GM18873 (cell line): Measurements from ENCODE around the gene GLA.

Experiments
- ATAC-seq: cut with Tn5 transposase; IDR thresholded peaks from one replicate; pipeline ENCODE4 v1.9.1; 2021; ENCODE audit warnings: mild to moderate bottlenecking, moderate library complexity, moderate number of reproducible peaks; ENCODE audit not compliant: unreplicated experiment, low FRiP score

The GLA gene

GRCh38 chrX:101360390-101360789 is 47.3 kb downstream of the GLA start:
- no peak for ATAC-seq

GRCh38 chrX:101359966-101360365 is 47.8 kb downstream of the GLA start:
- no peak for ATAC-seq

GRCh38 chrX:101357166-101357795 is 50.4 kb downstream of the GLA start:
- ATAC-seq, result no peak

GRCh38 chrX:101349193-101349562 is 58.5 kb downstream of the GLA start:
- ATAC-seq, result no peak

- ATAC-seq, result peak; percentile 97
Measured at GRCh38 chrX:101348452-101349192, 59.1 kb downstream of the GLA start, which contains the start of gene TIMM8A. TSS of gene TIMM8A (minus strand) at chrX:101348742. CDS start at chrX:101348664, 78 bp downstream.

- no peak for ATAC-seq
Measured at GRCh38 chrX:101347859-101348451, 59.8 kb downstream of the GLA start.
